MCF 10A (cell line): ENCODE data around the gene PPARD. TPM values are rescaled to one million over a fixed set of nuclear protein-coding genes. Genes with fewer than 3 reads are reported as not detected.

Experiments
- BruUV-seq: library from RNA; stranded (reverse); fragments of 400-500 nt; replicated peaks from 2 replicates; lab custom pipeline; 2021; lab: Mats Ljungman, UMichigan
- CTCF ChIA-PET: fragments of 300-600 bp; sonication (Branson Sonifier 250); formaldehyde crosslinking; extraction: SDS; loops from one replicate; lab custom pipeline; 2021; ENCODE audit warnings: antibody characterized with exemption, inconsistent platforms; lab: Yijun Ruan, JAX
- POLR2A ChIA-PET: fragments of 300-600, 350-650 bp; sonication (Branson Sonifier 250); formaldehyde crosslinking; extraction: SDS; loops from one replicate; lab custom pipeline; 2020; ENCODE audit warnings: antibody characterized with exemption, inconsistent platforms; lab: Yijun Ruan, JAX
- DNase-seq: peaks from one replicate; pipeline ENCODE4 v3.0.0-alpha.2; 2018; ENCODE audit not compliant: unreplicated experiment
- H3K27ac Mint-ChIP-seq: one replicate; pipeline ENCODE4 v1.8.0; 2022; ENCODE audit warnings: mild to moderate bottlenecking, low read depth, mixed read lengths; ENCODE audit not compliant: unreplicated experiment
- H3K27me3 Mint-ChIP-seq: one replicate; pipeline ENCODE4 v1.8.0; 2022; ENCODE audit warnings: mixed read lengths; ENCODE audit not compliant: insufficient read depth, unreplicated experiment
- H3K36me3 Mint-ChIP-seq: one replicate; pipeline ENCODE4 v1.8.0; 2022; ENCODE audit warnings: mild to moderate bottlenecking, moderate library complexity, mixed read lengths; ENCODE audit not compliant: insufficient read depth, unreplicated experiment
- H3K4me1 Mint-ChIP-seq: one replicate; pipeline ENCODE4 v1.8.0; 2022; ENCODE audit warnings: mixed read lengths; ENCODE audit not compliant: insufficient read depth, unreplicated experiment
- H3K4me3 Mint-ChIP-seq: one replicate; pipeline ENCODE4 v1.8.0; 2022; ENCODE audit warnings: mild to moderate bottlenecking, moderate library complexity, mixed read lengths; ENCODE audit not compliant: unreplicated experiment
- H3K9me3 Mint-ChIP-seq: one replicate; pipeline ENCODE4 v1.8.0; 2022; ENCODE audit warnings: mixed read lengths; ENCODE audit not compliant: unreplicated experiment
- intact Hi-C: fragments of 100-400 bp; cut with micrococcal nuclease; formaldehyde crosslinking; loops from 2 replicates; pipeline ENCODE4 v1.14.1; 2022
- total RNA-seq: library from RNA; stranded (reverse); gene quantifications from 2 replicates; pipeline ENCODE4 v1.2.3, GENCODE V29; 2022
- TF ChIP-seq, protein P1 (sequence below): fragments of 200-600 bp; IDR thresholded peaks from one replicate; pipeline ENCODE4 v1.8.0; 2022; ENCODE audit warnings: antibody characterized with exemption, mild to moderate bottlenecking; ENCODE audit not compliant: unreplicated experiment

The PPARD gene
- total RNA-seq, 1 experiment from 2014 or later = 13.8 TPM

DNA sequence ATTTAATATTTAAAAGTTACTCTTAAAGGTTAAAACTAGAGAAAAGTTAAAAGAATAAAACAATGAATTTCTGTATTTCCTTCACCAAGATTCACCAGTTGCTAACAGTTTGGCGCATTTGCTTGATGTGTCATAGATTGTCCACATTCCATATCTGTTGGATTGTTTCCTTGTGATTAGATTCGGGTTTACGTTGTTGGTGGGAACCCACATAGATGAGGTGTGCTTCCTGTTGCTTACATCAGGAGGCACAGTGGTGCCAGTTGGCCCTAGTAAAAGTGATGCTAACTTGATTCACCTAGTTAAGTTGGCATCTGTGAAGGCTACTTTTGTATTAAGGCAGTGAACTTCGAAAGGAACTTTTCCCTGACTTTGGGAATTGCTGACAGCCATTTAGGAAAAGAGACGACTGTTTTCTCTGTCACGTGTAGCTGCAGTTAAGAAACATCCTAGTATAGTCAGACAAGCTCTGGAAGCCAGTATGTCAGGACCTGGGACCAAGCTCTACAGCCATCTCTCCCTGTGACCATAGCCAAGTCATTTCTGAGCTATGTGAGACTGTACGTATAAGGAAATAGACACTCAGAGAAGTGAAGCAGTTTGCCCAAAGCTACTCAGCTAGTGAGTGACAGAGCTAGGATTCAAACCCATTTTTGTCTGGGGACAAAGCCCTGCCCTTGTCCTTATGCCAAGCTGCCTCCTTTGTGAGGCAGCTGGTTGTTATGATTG is 49.0 kb downstream of the PPARD start:
- DNase-seq = peak; percentile 79
- Mint-ChIP-seq H3K4me1 (peaks cover 28% of the 10 kb centered on the region), H3K27me3 (no peaks in the 10 kb centered on the region), H3K36me3 (no peaks in the 10 kb centered on the region), H3K27ac (peak overlapping the region; percentile 81), H3K9me3 (no peaks in the 10 kb centered on the region), H3K4me3 (no peak overlapping the region)
- TF ChIP-seq, protein P1, sequence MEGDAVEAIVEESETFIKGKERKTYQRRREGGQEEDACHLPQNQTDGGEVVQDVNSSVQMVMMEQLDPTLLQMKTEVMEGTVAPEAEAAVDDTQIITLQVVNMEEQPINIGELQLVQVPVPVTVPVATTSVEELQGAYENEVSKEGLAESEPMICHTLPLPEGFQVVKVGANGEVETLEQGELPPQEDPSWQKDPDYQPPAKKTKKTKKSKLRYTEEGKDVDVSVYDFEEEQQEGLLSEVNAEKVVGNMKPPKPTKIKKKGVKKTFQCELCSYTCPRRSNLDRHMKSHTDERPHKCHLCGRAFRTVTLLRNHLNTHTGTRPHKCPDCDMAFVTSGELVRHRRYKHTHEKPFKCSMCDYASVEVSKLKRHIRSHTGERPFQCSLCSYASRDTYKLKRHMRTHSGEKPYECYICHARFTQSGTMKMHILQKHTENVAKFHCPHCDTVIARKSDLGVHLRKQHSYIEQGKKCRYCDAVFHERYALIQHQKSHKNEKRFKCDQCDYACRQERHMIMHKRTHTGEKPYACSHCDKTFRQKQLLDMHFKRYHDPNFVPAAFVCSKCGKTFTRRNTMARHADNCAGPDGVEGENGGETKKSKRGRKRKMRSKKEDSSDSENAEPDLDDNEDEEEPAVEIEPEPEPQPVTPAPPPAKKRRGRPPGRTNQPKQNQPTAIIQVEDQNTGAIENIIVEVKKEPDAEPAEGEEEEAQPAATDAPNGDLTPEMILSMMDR = peak; percentile 22
- ChIA-PET POLR2A (interaction anchor here (0.9 to 1.8 kb wide), 8 partner anchors 9 to 94 kb away, joined by 3 to 12 read pairs (median 5); partner anchors contain the start of gene FANCE), CTCF (interaction anchor here (0.6 to 1.6 kb wide), 6 partner anchors 23 to 76 kb away, joined by 3 to 6 read pairs (median 4); partner anchors contain the start of gene RPL10A)
- intact Hi-C loops = no loop called here
- no TSS peak for BruUV-seq

DNA sequence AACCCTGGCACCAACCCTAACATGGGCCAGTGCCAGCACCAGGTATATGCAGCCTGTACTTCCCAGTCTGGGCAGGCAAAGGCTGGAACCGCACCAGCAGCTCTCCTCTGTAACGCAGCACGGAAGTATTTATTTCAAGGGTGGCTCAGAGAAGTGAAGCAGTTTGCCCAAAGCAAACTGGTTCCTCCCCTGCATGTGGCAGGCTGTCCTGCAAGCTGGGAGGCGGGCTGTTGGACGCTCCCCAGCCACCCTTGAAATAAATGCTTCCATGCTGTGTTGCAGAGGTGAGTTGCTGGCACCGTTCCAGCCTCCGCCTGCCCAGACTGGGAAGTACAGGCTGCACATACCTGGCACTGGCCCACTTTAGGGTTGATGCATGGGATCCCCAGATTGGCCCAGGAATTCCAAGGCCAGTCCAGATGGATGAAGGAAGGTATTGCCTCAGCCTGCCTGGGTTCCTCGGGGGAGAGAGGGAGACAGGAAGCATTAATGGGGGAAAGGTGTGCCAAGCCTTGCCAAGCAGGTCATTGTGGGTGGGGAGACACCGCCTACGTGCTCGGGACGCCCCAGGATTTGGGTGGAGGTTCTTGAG is 49.8 kb downstream of the PPARD start:
- H3K4me1 Mint-ChIP-seq = peaks cover 34% of the 10 kb centered on the region
- H3K27me3 Mint-ChIP-seq = no peaks in the 10 kb centered on the region
- DNase-seq = peak; percentile 93
- TF ChIP-seq, protein P1 = no peak
- no TSS peak for BruUV-seq
- intact Hi-C loops = no loop called here
- POLR2A ChIA-PET = interaction anchor here (0.5 to 1.8 kb wide), 9 partner anchors 9 to 451 kb away, joined by 3 to 12 read pairs (median 5); partner anchors contain the start of gene FANCE
- H3K36me3 Mint-ChIP-seq = no peaks in the 10 kb centered on the region
- H3K27ac Mint-ChIP-seq = peak overlapping the region; percentile 81
- H3K9me3 Mint-ChIP-seq = no peaks in the 10 kb centered on the region
- no peak overlapping the region for H3K4me3 Mint-ChIP-seq
- CTCF ChIA-PET = interaction anchor here (0.6 to 1.6 kb wide), 6 partner anchors 23 to 76 kb away, joined by 3 to 6 read pairs (median 4); partner anchors contain the start of gene RPL10A

DNA sequence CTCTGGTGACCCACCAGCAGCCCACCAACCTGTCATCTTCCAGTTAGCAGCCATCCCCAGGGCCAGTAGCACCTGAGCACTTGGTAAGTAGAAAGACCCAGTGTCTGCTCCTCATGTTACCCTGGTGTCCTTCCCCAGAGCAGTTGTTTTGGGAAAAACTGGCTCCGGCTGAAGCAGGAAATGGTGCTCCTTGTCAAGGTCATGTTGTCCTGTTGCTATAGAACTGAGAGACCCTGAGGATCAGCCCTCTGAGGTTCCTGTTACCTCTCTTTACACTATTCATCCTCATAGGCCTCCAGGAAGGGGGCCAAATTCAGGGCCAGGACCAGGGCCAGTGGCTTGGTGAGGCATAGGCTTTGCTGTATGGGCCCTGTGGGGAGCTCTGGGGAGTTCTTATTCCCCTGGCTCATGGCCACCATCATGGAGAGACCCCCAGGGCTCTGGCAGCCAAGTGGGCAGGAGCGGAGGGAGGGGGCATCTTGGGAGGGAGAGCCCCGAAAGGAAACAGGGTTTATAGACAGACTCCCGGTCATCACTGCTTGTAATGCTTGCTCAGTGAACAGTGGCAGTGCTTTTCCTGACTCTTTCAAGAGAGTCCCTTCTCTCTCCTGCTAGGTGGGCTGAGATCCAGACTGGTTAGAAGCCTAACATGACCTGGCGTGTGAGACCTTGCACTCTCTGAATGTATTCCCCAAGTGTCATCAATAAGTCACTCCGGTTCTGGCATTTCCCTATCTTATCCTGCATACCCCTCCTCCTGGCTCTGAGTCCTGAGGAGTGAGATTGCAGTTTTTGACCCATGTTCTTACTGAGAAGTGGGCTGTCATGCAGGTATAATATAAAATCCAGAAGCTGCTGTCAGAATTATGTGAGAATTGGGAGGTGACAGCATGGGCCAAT is 50.7 kb downstream of the PPARD start:
- no TSS peak for BruUV-seq
- Mint-ChIP-seq H3K9me3 (no peaks in the 10 kb centered on the region), H3K27me3 (no peaks in the 10 kb centered on the region), H3K27ac (peak overlapping the region; percentile 81), H3K36me3 (no peaks in the 10 kb centered on the region), H3K4me3 (no peak overlapping the region), H3K4me1 (peaks cover 34% of the 10 kb centered on the region)
- ChIA-PET CTCF (interaction anchor here (0.6 to 1.6 kb wide), 3 partner anchors 22 to 50 kb away, joined by 3 to 4 read pairs (median 3); no protein-coding TSS in a partner anchor), POLR2A (interaction anchor here (1.0 to 1.8 kb wide), 4 partner anchors 8 to 59 kb away, joined by 4 to 12 read pairs (median 4); partner anchors contain the start of gene FANCE)
- intact Hi-C loops = no loop called here
- DNase-seq = no peak
- TF ChIP-seq, protein P1 = no peak
